NCI-H1694 treated with DMSO at 0.1 percent for 48 hours (cell line): ENCODE measurements around the gene TECPR2.

Experiments
- DNase-seq: peaks from one replicate; lab custom pipeline; 2025; lab: John Stamatoyannopoulos, UW

Gene TECPR2

GRCh38 chr14:102375119-102375518 lies 12.4 kb downstream of the TECPR2 start:
- no peak for DNase-seq

GRCh38 chr14:102377696-102378095 lies 15.0 kb downstream of the TECPR2 start:
- no peak for DNase-seq

DNA sequence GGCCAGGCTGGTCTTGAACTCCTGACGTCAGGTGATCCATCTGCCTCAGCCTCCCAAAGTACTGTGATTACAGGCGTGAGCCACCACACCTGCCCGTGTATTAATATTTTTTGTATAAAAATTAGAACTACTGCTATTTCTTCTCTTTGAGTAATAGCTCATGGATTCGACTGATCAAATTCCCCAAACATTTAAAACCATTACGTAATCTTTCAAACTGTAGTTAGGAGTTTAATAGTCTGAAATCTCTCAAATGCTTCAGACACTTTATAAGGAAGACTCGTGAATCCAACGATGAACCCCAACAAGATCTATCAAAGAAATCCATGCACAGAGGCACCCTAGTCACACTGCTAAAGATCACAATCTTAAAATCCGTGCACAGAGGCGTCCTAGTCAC lies 16.1 kb downstream of the TECPR2 start:
- DNase-seq = no peak

- DNase-seq = no peak
Measured at GRCh38 chr14:102387086-102387485, 24.3 kb downstream of the TECPR2 start.

DNA sequence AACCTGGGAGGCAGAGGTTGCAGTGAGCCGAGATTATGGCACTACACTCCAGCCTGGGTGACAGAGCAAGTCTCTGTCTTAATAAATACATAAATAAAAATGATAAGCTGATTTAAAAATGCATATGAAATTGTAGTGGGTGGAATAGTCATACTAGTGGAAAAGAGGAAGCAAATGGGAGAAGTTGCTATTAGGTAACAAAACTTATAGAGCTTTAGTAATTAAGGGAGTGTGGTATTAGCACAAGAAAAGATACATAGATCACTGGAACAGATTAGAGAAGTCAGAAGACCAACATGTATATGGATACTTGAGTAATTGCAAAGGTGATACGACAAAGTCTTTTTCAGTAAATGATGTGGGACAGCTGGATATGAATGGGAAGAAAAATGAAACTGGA lies 26.5 kb downstream of the TECPR2 start:
- no peak for DNase-seq

GRCh38 chr14:102390064-102390855 lies 27.5 kb downstream of the TECPR2 start:
- DNase-seq = no peak

DNA sequence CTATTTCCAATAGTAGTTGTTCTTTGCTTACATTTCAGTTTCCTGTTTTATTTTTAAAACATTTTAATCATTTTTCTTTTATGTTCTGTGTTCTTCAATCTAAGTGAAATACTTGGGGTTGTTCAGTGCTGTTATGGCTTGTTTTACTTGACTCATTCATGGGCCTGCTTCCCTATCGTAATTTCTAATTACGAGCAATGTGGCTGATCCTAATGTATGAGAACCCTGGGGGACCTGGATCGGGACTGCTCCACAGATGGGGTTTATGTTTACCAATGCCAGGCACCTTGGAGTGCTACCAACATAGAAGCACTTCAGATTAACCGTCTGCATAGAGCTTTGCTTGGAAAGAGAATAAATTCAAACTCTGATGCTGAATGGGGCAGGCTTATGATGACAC lies 29.8 kb downstream of the TECPR2 start:
- peak; percentile 83 for DNase-seq

- DNase-seq = no peak
Measured at GRCh38 chr14:102394717-102395375, 32.1 kb downstream of the TECPR2 start.

GRCh38 chr14:102396521-102396920 lies 33.8 kb downstream of the TECPR2 start:
- DNase-seq = no peak

DNA sequence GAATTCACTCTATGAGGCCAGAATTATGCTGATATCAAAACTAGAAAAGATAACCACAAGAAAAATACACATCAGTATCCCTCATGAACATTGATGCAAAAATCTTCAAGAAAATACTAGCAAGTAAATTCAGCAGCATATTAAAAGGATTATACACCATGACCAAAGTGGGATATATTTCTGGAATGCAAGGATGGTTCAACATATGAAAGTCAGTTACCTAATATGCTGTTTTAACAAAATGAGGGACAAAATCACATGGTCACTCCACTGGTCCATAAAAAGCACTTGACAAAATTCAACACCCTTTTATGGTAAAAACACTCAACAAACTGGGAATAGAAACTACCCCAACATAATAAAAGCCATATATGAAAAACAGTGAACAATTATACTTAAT lies 40.3 kb downstream of the TECPR2 start:
- DNase-seq = no peak

- DNase-seq = no peak
Measured at GRCh38 chr14:102407258-102407657, 44.5 kb downstream of the TECPR2 start.

GRCh38 chr14:102408724-102409123 lies 46.0 kb downstream of the TECPR2 start:
- DNase-seq = no peak

DNA sequence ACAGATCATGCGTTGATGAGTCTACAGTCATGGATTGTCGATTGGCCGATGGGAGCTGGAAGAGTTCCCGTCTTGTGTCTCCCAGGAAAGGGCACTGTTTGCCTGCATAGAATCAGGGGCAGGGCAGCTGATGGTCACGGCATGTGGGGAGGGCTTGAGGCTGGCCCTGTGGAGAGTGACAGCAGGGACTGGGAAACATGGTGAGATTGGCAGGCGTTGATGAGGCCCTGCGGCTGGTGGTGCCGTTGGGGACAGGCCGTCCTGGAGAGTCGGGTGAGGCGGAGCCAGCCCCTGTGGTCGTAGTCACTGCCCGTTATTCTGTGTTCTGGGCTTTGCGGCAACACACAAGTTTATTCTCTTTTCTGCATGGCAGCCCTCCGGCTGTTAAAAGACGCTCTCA lies 52.9 kb downstream of the TECPR2 start:
- DNase-seq = peak; percentile 20

- DNase-seq = no peak
Measured at GRCh38 chr14:102417001-102417431, 54.3 kb downstream of the TECPR2 start.

GRCh38 chr14:102417646-102418045 lies 54.9 kb downstream of the TECPR2 start:
- DNase-seq = no peak

DNA sequence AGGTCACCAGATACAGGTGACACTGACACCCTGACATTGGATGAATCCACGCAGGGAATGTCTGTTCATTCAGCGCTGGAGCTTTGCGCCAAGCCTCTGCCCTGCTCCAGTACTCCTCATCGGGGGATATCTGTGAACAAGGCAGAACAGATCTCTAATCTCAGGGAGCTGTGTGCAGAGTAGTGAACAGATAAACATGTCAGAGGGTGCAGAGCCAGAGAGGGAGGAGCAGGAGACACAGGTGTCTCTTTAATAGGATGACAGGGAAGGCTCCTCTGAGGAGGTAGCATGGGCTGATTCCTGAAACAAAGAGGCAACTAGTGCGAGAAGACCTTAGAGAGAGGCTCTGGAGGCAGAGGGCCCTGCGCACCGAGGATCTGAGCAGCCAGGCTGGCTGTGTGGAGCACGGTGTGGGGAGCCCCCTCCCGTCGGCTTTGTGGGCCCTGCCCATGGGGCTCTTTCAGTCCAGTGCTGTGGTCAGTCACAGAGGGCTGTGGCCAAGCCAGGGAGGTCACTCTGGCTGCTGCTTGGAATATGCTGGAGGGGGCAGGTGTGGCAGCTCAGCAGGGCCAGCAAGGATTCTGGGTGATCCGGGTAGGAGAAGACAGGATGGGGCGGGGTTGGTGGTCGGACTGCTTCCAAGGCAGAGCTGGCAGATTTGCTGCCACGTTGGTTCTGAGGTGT lies 55.6 kb downstream of the TECPR2 start:
- no peak for DNase-seq

- no peak for DNase-seq
Measured at GRCh38 chr14:102418853-102419240, 56.1 kb downstream of the TECPR2 start.

- no peak for DNase-seq
Measured at GRCh38 chr14:102419276-102419675, 56.5 kb downstream of the TECPR2 start.

GRCh38 chr14:102419716-102420115 lies 57.0 kb downstream of the TECPR2 start:
- no peak for DNase-seq

GRCh38 chr14:102421411-102422057 lies 58.8 kb downstream of the TECPR2 start:
- DNase-seq = no peak

- DNase-seq = no peak
Measured at GRCh38 chr14:102424520-102424919, 61.8 kb downstream of the TECPR2 start.

GRCh38 chr14:102424923-102425322 lies 62.2 kb downstream of the TECPR2 start:
- DNase-seq = no peak

DNA sequence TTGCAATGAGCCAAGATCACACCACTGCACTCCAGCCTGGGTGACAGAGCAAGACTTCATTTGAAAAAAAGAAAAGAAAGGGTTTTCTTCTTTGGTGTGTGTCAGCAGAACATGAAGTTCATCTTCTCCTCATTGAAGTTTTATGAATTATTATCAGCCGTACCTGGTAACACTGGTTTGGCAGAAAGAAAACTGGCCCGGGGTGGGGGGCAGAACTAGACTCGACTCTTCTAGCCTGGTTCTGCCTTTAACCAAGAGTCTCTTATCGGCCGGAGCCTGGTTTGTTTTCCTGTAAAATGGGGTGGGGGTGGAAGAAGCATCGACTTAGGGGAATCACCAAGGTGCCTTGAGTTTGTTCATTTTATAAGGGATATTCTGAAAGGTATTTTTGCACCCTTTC lies 64.1 kb downstream of the TECPR2 start:
- no peak for DNase-seq
